Thoracic aorta (tissue), 2 donors: Measurements from ENCODE around the gene ADAMTSL1. TPM values are rescaled to one million over a fixed set of nuclear protein-coding genes. Genes with fewer than 3 reads are reported as not detected.

Experiments
- ATAC-seq: fragments of 150-250 bp; one replicate; pipeline ENCODE4 v1.8.0; 2017; ENCODE audit warnings: low read depth; ENCODE audit not compliant: insufficient number of reproducible peaks, low FRiP score
- DNase-seq: peaks from one replicate; pipeline ENCODE4 v3.0.0-alpha.2; 2020; ENCODE audit warnings: low spot score
- H3K27ac ChIP-seq, 2 donors: fragments of 200-600 bp; sonication (generic); 1 replicate in 1 of 2; 2 replicates in 1 of 2; pipeline ENCODE4 v1.5.1; 2016; ENCODE audit warnings: mild to moderate bottlenecking in 2 of 2, moderate library complexity in 2 of 2
- H3K27me3 ChIP-seq: fragments of 200-600 bp; sonication (generic); replicated peaks from 2 replicates; pipeline ENCODE4 v1.6.0; 2016; ENCODE audit warnings: mild to moderate bottlenecking; ENCODE audit not compliant: insufficient read depth
- H3K36me3 ChIP-seq: fragments of 200-600 bp; sonication (generic); one replicate; pipeline ENCODE4 v1.5.1; 2016
- H3K4me1 ChIP-seq, 2 donors: fragments of 200-600 bp; sonication (generic); 1 replicate in 1 of 2; 2 replicates in 1 of 2; pipeline versions ENCODE4 v1.5.1 to v1.6.0; 2016; ENCODE audit warnings: low read depth in 2 of 2, mild to moderate bottlenecking in 1 of 2; ENCODE audit not compliant: control insufficient read depth in 1 of 2
- H3K4me3 ChIP-seq: fragments of 200-600 bp; sonication (generic); 2 replicates; pipeline ENCODE4 v1.5.1; 2016; ENCODE audit warnings: mild to moderate bottlenecking
- H3K9me3 ChIP-seq: fragments of 200-600 bp; sonication (generic); 2 replicates; pipeline ENCODE4 v1.5.1; 2016
- CTCF ChIP-seq: fragments of 200-600 bp; sonication (generic); IDR thresholded peaks from one replicate; pipeline ENCODE4 v1.5.1; 2019; ENCODE audit warnings: antibody characterized with exemption
- total RNA-seq, 2 donors: library from RNA; depleted of rRNA; stranded (reverse); fragments of >200 nt; gene quantifications; one replicate each; pipeline versions ENCODE4 v1.1.0 to v1.2.3, GENCODE V29; 2016

ADAMTSL1 gene
- total RNA-seq, 2 donors from 2014 or later = 61.4 to 75.5 TPM

DNA sequence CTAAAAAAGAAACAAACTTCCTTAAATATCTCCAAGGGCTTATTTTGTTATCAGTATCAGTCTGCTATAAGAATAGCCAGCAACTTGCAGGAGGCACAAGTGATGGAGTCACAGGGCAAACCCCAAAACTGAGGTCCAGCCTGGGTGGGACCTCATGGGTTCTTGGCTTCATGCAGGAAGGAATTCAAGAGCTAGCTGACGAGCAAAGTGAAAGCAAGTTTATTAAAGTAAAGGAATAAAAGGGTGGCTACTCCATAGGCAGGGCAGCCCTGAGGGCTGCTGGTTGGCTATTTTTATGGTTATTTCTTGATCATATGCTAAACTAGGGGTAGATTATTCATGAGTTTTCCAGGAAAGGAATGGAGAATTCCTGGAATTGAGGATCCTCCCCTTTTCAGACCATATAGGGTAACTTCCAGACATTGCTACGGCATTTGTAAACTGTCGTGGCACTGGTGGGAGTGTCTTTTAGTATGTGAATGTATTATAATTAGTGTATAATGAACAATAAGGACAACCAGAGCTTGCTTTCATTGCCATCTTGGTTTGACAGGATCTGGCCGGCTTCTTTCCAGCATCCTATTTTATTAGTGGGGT, 231.9 kb downstream of the ADAMTSL1 start:
- TF ChIP-seq CTCF = no peak
- Histone ChIP-seq H3K9me3 (no peaks in the 10 kb centered on the region), H3K4me1 (peaks cover 0 to 37% of the 10 kb centered on the region in 2 donors), H3K4me3 (peak overlapping the region; percentile 56), H3K27me3 (no peaks in the 10 kb centered on the region), H3K27ac (peak overlapping the region; percentile 39 to 48), H3K36me3 (no peaks in the 10 kb centered on the region)
- no peak for ATAC-seq
- no peak for DNase-seq

- Histone ChIP-seq H3K27me3 (no peaks in the 10 kb centered on the region), H3K9me3 (no peaks in the 10 kb centered on the region), H3K4me3 (no peak overlapping the region), H3K4me1 (peaks cover 0 to 37% of the 10 kb centered on the region in 2 donors), H3K36me3 (no peaks in the 10 kb centered on the region), H3K27ac (no peak overlapping the region)
- ATAC-seq = no peak
- TF ChIP-seq CTCF = no peak
- DNase-seq = no peak
Observed at GRCh38 chr9:18706648-18707047, 232.7 kb downstream of the ADAMTSL1 start.

GRCh38 chr9:18707061-18707461, 233.1 kb downstream of the ADAMTSL1 start:
- ATAC-seq = no peak
- H3K4me3 ChIP-seq = no peak overlapping the region
- H3K9me3 ChIP-seq = no peaks in the 10 kb centered on the region
- no peak overlapping the region for H3K27ac ChIP-seq
- no peaks in the 10 kb centered on the region for H3K36me3 ChIP-seq
- no peak for TF ChIP-seq CTCF
- DNase-seq = no peak
- no peaks in the 10 kb centered on the region for H3K27me3 ChIP-seq
- peaks cover 0 to 37% of the 10 kb centered on the region in 2 donors for H3K4me1 ChIP-seq

DNA sequence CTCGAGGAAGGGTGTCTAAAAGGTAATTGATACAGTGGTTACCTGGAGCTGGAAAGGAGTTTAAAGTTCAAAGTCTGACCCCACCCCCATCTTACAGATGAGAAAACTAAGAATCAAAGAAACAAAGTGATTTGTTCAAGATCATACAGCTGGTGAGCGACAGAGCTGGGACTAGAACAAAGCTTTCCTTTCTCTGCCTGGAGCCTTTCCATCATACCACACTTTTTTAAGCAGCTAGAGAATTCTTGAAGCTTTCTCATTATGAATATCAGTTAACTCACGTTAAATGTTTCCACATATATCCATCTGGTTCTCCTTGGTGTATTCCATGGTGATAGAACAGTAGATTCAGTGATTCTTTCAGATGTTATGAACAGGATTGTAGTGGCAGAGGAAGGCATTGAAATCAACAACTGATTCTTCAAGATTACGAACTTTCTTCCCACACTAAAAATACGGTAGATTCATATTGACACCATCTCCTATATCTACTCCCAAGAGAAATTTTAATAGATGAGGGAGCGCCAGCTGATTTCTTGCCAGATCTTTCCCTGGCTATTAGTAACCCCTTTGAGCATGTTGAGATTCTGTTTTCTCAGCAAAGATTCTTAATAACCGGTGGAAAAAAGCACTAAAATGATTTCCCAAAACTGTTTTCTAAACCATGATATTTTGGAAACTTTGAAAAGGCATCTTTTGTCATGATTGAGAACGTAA, 233.7 kb downstream of the ADAMTSL1 start:
- Histone ChIP-seq H3K27ac (no peak overlapping the region), H3K4me1 (peaks cover 0 to 37% of the 10 kb centered on the region in 2 donors)

More for the DNA sequence above, 233.7 kb downstream of the ADAMTSL1 start:
- ATAC-seq (no peak), DNase-seq (no peak)
- no peak overlapping the region for H3K4me3 ChIP-seq
- H3K36me3 ChIP-seq = no peaks in the 10 kb centered on the region
- TF ChIP-seq CTCF = no peak
- H3K9me3 ChIP-seq = no peaks in the 10 kb centered on the region
- H3K27me3 ChIP-seq = no peaks in the 10 kb centered on the region
